ENCODE results near the gene PTPRM. TPM values are rescaled to one million over a fixed set of nuclear protein-coding genes. Genes with fewer than 3 reads are reported as not detected.

The PTPRM gene
- polyA plus RNA-seq, 1 of the 3 experiments (the other 2 are of a cell fraction) = 16.0 TPM

DNA sequence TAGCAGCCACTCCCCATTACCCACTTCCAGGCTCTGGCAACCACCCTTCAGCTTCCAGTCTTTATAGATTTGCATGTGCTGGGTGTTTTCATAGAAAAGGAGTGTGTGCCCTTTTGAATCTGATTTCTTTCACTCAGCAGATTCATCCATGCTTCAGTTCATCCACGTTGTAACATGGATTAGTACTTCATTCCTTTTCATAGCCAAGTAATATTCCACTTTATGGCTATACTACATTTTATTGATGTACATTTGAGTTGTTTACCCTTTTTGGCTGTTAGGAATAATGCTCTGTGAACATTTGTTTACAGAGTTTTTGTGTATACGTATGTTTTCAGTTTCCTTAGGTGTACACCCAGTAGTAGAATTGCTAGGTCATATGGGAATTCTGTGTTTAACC, 836.6 kb downstream of the PTPRM start:
- no peaks in the 10 kb centered on the region for H3K27me3 ChIP-seq (ENCODE audit: insufficient read depth)
- H3K4me1 ChIP-seq (ENCODE audit: control insufficient read depth in 1 of 2, insufficient read depth in 2 of 2, low read depth in 1 of 2, low read length in 1 of 2) = peaks cover 0 to 9% of the 10 kb centered on the region in 2 experiments; a peak in 1 of 4 replicates
- ChIA-PET POLR2A (no interaction called here), CTCF (interaction anchor here (1.0 kb wide), 1 partner anchor 22 kb away, joined by 4 read pairs; no protein-coding TSS in a partner anchor)
- H2AFZ ChIP-seq (ENCODE audit: low read depth) = no peak overlapping the region
- 68% methylated on average over 2 of the region's 2 CpGs for WGBS (ENCODE audit: low lambda C conversion rate)
- H3K4me2 ChIP-seq = no peak overlapping the region
- H3K36me3 ChIP-seq (replicated peaks in 1 of 2; ENCODE audit: control insufficient read depth in 1 of 2, insufficient read depth in 2 of 2, low read length in 1 of 2) = no peaks in the 10 kb centered on the region
- no peak overlapping the region for H3K9ac ChIP-seq
- no peak overlapping the region for H3K4me3 ChIP-seq (ENCODE audit: low read depth in 2 of 2, low read length in 1 of 2)
- no peaks in the 10 kb centered on the region for H3K9me3 ChIP-seq
- no peaks in the 10 kb centered on the region for H4K20me1 ChIP-seq (ENCODE audit: insufficient read depth)
- H3F3A ChIP-seq (replicated peaks; ENCODE audit: insufficient read depth) = no peaks in the 10 kb centered on the region
- no peak overlapping the region for H3K27ac ChIP-seq (ENCODE audit: low read depth in 2 of 2, low read length in 1 of 2)
- H3K9me2 ChIP-seq = no peaks in the 10 kb centered on the region
- H3K79me2 ChIP-seq (ENCODE audit: insufficient read depth) = no peaks in the 10 kb centered on the region
- no peak for DNase-seq
- TF ChIP-seq RFX5 (IDR thresholded peaks at IDR 0.05; ENCODE audit: low read length) (no peak), YY1 (IDR thresholded peaks at IDR 0.05; ENCODE audit: low read depth) (no peak), SMC3 (IDR thresholded peaks at IDR 0.05; ENCODE audit: low read depth, low read length) (no peak), TEAD4 (IDR thresholded peaks at IDR 0.05; ENCODE audit: borderline replicate concordance, insufficient read depth) (no peak), POLR2AphosphoS5 (IDR thresholded peaks at IDR 0.05; ENCODE audit: low read depth, low read length) (no peak), NFIC (IDR thresholded peaks at IDR 0.05; ENCODE audit: borderline replicate concordance) (no peak), RCOR1 (IDR thresholded peaks at IDR 0.05; ENCODE audit: low read length) (no peak), GATA2 (CRISPR knock-in tag; IDR thresholded peaks at IDR 0.05) (no peak)
- TF ChIP-seq, protein P1, sequence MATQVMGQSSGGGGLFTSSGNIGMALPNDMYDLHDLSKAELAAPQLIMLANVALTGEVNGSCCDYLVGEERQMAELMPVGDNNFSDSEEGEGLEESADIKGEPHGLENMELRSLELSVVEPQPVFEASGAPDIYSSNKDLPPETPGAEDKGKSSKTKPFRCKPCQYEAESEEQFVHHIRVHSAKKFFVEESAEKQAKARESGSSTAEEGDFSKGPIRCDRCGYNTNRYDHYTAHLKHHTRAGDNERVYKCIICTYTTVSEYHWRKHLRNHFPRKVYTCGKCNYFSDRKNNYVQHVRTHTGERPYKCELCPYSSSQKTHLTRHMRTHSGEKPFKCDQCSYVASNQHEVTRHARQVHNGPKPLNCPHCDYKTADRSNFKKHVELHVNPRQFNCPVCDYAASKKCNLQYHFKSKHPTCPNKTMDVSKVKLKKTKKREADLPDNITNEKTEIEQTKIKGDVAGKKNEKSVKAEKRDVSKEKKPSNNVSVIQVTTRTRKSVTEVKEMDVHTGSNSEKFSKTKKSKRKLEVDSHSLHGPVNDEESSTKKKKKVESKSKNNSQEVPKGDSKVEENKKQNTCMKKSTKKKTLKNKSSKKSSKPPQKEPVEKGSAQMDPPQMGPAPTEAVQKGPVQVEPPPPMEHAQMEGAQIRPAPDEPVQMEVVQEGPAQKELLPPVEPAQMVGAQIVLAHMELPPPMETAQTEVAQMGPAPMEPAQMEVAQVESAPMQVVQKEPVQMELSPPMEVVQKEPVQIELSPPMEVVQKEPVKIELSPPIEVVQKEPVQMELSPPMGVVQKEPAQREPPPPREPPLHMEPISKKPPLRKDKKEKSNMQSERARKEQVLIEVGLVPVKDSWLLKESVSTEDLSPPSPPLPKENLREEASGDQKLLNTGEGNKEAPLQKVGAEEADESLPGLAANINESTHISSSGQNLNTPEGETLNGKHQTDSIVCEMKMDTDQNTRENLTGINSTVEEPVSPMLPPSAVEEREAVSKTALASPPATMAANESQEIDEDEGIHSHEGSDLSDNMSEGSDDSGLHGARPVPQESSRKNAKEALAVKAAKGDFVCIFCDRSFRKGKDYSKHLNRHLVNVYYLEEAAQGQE (IDR thresholded peaks at IDR 0.05; ENCODE audit: low read depth, low read length) = no peak
- TF ChIP-seq, protein P2, sequence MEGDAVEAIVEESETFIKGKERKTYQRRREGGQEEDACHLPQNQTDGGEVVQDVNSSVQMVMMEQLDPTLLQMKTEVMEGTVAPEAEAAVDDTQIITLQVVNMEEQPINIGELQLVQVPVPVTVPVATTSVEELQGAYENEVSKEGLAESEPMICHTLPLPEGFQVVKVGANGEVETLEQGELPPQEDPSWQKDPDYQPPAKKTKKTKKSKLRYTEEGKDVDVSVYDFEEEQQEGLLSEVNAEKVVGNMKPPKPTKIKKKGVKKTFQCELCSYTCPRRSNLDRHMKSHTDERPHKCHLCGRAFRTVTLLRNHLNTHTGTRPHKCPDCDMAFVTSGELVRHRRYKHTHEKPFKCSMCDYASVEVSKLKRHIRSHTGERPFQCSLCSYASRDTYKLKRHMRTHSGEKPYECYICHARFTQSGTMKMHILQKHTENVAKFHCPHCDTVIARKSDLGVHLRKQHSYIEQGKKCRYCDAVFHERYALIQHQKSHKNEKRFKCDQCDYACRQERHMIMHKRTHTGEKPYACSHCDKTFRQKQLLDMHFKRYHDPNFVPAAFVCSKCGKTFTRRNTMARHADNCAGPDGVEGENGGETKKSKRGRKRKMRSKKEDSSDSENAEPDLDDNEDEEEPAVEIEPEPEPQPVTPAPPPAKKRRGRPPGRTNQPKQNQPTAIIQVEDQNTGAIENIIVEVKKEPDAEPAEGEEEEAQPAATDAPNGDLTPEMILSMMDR (IDR thresholded peaks at IDR 0.05) = no peak

DNA sequence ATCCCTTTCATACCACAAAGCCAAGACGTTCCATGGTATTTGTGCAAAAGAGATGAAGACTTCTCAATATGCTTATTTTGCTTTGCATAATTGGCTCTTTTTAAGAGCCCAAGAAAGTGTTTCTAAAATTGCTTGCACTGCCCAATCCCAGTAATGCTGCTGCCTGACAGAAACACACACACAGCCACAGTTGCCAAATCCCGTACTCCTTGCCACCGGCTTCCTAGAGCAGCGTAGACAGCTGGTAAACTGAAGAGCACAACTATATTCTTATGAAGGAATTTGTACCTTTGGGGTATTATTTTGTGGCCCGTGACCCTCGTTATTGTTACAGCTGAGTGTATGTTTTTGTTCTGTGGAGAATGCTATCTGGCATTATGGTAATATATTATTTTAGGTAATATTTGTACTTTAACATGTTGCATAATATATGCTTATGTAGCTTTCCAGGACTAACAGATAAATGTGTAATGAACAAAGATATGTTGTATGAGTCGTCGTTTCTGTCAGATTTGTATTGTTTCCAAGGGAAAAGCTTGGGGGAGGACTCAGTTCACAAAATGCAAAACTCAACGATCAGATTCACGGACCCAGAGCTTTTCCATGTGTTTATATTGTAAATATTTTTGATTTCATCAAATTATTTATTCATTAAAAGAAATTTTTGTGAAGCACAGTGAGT, 839.2 kb downstream of the PTPRM start:
- CTCF ChIA-PET = interaction anchor here (1.0 to 1.2 kb wide), 2 partner anchors 10 to 73 kb away, joined by 3 read pairs; no protein-coding TSS in a partner anchor
- Histone ChIP-seq H3K4me2 (no peak overlapping the region), H2AFZ (ENCODE audit: low read depth) (no peak overlapping the region), H3K9me2 (no peaks in the 10 kb centered on the region), H3K9me3 (no peaks in the 10 kb centered on the region), H3K9ac (no peak overlapping the region), H3K27ac (ENCODE audit: low read depth in 2 of 2, low read length in 1 of 2) (no peak overlapping the region), H3K27me3 (ENCODE audit: insufficient read depth) (no peaks in the 10 kb centered on the region), H3F3A (replicated peaks; ENCODE audit: insufficient read depth) (no peaks in the 10 kb centered on the region), H3K79me2 (ENCODE audit: insufficient read depth) (no peaks in the 10 kb centered on the region), H4K20me1 (ENCODE audit: insufficient read depth) (no peaks in the 10 kb centered on the region), H3K4me3 (ENCODE audit: low read depth in 2 of 2, low read length in 1 of 2) (no peak overlapping the region), H3K4me1 (ENCODE audit: control insufficient read depth in 1 of 2, insufficient read depth in 2 of 2, low read depth in 1 of 2, low read length in 1 of 2) (peaks cover 0 to 9% of the 10 kb centered on the region in 2 experiments; a peak in 1 of 4 replicates), H3K36me3 (replicated peaks in 1 of 2; ENCODE audit: control insufficient read depth in 1 of 2, insufficient read depth in 2 of 2, low read length in 1 of 2) (no peaks in the 10 kb centered on the region)
- TF ChIP-seq ELF1 (IDR thresholded peaks at IDR 0.05) = no peak
- no peak for TF ChIP-seq MEF2A (IDR thresholded peaks at IDR 0.05; ENCODE audit: borderline replicate concordance, low read depth)
- TF ChIP-seq TEAD4 (IDR thresholded peaks at IDR 0.05; ENCODE audit: borderline replicate concordance, insufficient read depth) = no peak
- no peak for TF ChIP-seq NRF1 (IDR thresholded peaks at IDR 0.05; ENCODE audit: low read depth, low read length)
- TF ChIP-seq TAF1 (IDR thresholded peaks at IDR 0.05; ENCODE audit: borderline replicate concordance, low read depth, low read length) = no peak
- TF ChIP-seq, protein P3, sequence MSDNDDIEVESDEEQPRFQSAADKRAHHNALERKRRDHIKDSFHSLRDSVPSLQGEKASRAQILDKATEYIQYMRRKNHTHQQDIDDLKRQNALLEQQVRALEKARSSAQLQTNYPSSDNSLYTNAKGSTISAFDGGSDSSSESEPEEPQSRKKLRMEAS (IDR thresholded peaks at IDR 0.05; ENCODE audit: low read depth) = no peak
- TF ChIP-seq GATA2 (CRISPR knock-in tag; IDR thresholded peaks at IDR 0.05) = no peak
- TF ChIP-seq MXI1 (IDR thresholded peaks at IDR 0.05; ENCODE audit: low read depth, low read length) = no peak
- no peak for TF ChIP-seq NFIC (IDR thresholded peaks at IDR 0.05; ENCODE audit: borderline replicate concordance)
- POLR2A ChIA-PET = no interaction called here
- WGBS (ENCODE audit: low lambda C conversion rate) = 68% methylated on average over 10 of the region's 10 CpGs
- DNase-seq = no peak
